ENCODE results near the gene NCKAP5.

NCKAP5 gene

GRCh38 chr2:133568172-133568571 is at the start of gene NCKAP5:
Gene NCKAP5 (minus strand): TSS chr2:133568463. CDS start chr2:133517526, 50,937 bp downstream.
- no peak for FAIRE-seq

GRCh38 chr2:133609664-133610063 is 41.4 kb upstream of the NCKAP5 start:
- FAIRE-seq = no peak

GRCh38 chr2:133608291-133608690 is 40.0 kb upstream of the NCKAP5 start:
- FAIRE-seq = no peak

GRCh38 chr2:133607679-133608078 is 39.4 kb upstream of the NCKAP5 start:
- no peak for FAIRE-seq

- no peak for FAIRE-seq
Measured at GRCh38 chr2:133606616-133607015, 38.4 kb upstream of the NCKAP5 start.

GRCh38 chr2:133605766-133606137 is 37.5 kb upstream of the NCKAP5 start:
- FAIRE-seq = no peak

GRCh38 chr2:133605011-133605765 is 36.9 kb upstream of the NCKAP5 start:
- FAIRE-seq = no peak

- FAIRE-seq = no peak
Measured at GRCh38 chr2:133603109-133603508, 34.8 kb upstream of the NCKAP5 start.

- FAIRE-seq = no peak
Measured at GRCh38 chr2:133602538-133602937, 34.3 kb upstream of the NCKAP5 start.

GRCh38 chr2:133600266-133600928 is 32.1 kb upstream of the NCKAP5 start:
- no peak for FAIRE-seq

- FAIRE-seq = no peak
Measured at GRCh38 chr2:133599811-133600210, 31.5 kb upstream of the NCKAP5 start.

- FAIRE-seq = no peak
Measured at GRCh38 chr2:133599211-133599803, 31.0 kb upstream of the NCKAP5 start.

- FAIRE-seq = no peak
Measured at GRCh38 chr2:133598769-133599168, 30.5 kb upstream of the NCKAP5 start.

- FAIRE-seq = no peak
Measured at GRCh38 chr2:133596701-133597393, 28.6 kb upstream of the NCKAP5 start.

- FAIRE-seq = no peak
Measured at GRCh38 chr2:133591164-133591563, 22.9 kb upstream of the NCKAP5 start.

GRCh38 chr2:133589456-133589855 is 21.2 kb upstream of the NCKAP5 start:
- no peak for FAIRE-seq

GRCh38 chr2:133588144-133588543 is 19.9 kb upstream of the NCKAP5 start:
- FAIRE-seq = no peak

- no peak for FAIRE-seq
Measured at GRCh38 chr2:133586978-133587377, 18.7 kb upstream of the NCKAP5 start.

GRCh38 chr2:133581010-133581760 is 12.9 kb upstream of the NCKAP5 start:
- no peak for FAIRE-seq

- no peak for FAIRE-seq
Measured at GRCh38 chr2:133579274-133579673, 11.0 kb upstream of the NCKAP5 start.

- no peak for FAIRE-seq
Measured at GRCh38 chr2:133576714-133577113, 8.5 kb upstream of the NCKAP5 start.

GRCh38 chr2:133574620-133575019 is 6.4 kb upstream of the NCKAP5 start:
- no peak for FAIRE-seq

- no peak for FAIRE-seq
Measured at GRCh38 chr2:133574186-133574585, 5.9 kb upstream of the NCKAP5 start.
